ENCODE data around the gene POLR2M.

GRCh38 chr15:57747206-57747896, 40.8 kb downstream of the POLR2M start:
- TF ChIP-seq POLR2A (IDR thresholded peaks at IDR 0.05; ENCODE audit: low read depth, low read length), result no peak
- no peak for TF ChIP-seq POLR2AphosphoS5 (IDR thresholded peaks at IDR 0.05; ENCODE audit: low read depth, low read length)
